Measurements from ENCODE around the gene MAPK11.

The MAPK11 gene

GRCh38 chr22:50308597-50308935 lies 38.4 kb upstream of the MAPK11 start:
- no peak for DNase-seq (ENCODE audit: low read depth in 3 of 3, low spot score in 1 of 3)

GRCh38 chr22:50307890-50308596 lies 37.9 kb upstream of the MAPK11 start:
- no peak for DNase-seq (ENCODE audit: low read depth in 3 of 3, low spot score in 1 of 3)

DNA sequence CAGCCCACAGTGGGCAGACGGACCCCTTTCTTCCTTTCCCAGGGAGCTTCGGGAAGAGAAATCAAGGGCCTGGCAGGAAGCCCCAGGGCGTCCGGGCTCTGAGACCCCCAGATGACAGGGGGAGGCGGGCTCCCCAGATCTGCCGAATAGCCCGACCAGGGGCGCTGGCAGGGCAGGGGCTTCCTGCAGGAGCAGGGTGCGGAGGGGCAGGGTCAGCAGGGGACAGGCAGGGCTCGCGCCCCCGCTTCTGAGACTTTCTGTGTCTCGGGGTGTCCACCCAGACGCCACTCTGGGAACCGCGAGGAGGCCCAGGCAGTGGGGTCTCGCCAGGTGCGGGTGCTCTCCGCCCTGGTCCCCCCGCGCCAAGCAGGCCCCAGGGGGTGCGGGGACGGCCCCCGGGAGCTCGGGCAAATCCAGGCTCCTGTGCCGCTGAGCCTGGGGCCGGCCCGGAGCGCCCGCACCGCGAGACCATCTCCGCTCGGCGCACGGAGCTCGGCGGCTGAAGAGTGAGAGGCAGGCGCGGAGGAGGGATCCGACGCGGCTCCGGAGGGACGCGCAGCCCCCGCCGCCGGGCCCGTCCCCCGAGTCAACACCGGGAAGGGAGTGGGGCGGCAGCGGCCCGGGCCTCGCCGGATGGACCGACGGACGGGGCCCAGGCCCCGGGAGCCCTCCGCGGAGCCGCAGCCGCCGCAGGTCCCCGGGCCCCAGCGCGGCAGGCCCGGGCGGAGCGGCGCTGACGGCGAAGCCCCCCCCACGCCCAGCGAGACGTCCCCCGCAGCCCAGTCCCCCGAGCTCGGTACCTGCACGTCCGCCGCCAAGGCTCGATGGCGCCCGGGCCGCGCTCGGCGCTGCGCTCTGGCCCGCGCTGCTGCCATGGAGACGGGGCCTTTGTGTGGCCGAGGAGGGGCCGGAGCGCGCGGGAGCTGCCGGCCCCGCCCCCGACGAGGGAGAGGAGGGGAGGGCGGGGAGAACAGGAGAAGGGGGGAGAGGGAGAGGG lies 36.9 kb upstream of the MAPK11 start, which contains the start of gene PLXNB2:
PLXNB2 (minus strand) TSS at position 894 of the 997 bp plus-strand sequence. CDS start 17,062 bp downstream, outside the sequence.
- DNase-seq (ENCODE audit: low read depth in 3 of 3, low spot score in 1 of 3), result no peak

- no peak for DNase-seq (ENCODE audit: low read depth in 3 of 3, low spot score in 1 of 3)
These were observed 35.9 kb upstream of the MAPK11 start for GRCh38 chr22:50305923-50306566.

GRCh38 chr22:50305393-50305922 lies 35.3 kb upstream of the MAPK11 start:
- DNase-seq (ENCODE audit: low read depth in 3 of 3, low spot score in 1 of 3), result no peak

DNA sequence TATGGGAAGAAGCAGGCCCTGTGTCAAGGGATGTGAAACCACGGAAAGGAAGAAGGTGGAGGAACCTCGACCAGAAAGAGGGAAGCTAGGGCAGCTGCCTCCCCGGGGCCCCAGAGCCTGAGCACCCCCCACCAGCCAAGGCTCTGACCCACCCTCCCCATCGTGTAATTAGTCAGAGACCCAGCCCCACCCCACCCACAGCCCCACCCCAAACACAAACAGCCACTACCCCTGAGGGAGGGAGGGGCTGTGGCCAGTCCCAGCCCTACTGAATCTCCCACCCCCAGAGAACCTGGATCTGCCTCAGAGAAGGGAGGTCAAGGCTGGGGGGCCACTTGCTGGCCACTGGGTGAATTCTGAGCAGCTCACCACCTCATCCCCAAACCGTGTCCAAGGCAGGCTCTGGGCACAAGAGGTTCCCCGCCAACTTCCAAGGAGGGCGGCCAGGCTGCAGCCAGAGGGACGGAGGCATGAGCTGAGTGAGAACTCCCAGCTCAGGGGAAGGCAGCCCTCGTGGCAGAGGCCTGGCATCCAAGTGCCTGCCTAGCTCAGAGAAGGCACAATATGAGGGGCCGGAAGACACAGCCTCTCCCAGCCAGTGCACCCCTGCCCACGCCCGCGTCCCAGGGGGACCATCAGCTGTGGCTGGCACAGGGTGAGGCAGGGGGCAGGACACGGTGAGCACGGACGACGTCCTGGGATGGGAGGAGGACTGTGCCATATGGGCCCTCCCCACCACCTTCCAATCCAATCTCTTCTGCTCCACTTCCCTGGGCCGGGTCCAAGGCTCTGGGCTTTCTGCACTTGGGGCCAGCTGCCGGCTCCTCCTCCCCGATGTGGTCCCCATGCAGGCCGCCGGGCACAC lies 34.6 kb upstream of the MAPK11 start:
- no peak for DNase-seq (ENCODE audit: low read depth in 3 of 3, low spot score in 1 of 3)

DNA sequence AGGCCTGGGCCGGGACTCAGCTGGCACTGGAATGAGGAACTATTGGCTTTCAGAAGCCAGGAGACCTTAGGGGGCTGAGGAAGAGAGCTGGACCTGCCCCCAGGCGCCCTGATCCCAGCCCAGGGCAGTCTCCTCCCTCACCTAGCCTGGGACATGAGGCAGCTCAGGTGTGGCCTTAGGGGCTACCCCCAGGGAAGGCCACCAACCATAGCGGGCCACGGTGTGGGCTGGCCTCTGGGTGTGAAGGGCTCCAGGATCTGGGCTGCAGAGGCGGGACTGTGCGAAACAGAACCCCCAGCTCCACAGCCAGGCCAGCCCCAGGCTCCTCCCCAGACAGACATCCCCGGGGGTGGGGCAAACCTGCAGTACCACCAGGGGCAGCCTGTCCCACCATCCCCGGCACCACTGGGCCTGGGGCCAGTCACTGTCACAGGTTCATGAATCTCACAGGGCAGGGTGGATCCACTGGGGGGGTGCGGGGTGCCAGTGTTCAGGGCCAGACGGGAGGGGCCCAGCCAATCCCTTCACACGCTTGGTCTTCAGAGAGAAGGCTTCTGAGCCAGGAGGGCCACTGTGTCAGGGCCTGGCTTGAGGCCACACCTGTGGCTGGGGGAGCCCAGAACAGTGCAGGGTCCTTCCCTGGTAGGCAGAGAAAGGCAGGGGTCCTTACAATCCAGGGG lies 33.8 kb upstream of the MAPK11 start:
- no peak for DNase-seq (ENCODE audit: low read depth in 3 of 3, low spot score in 1 of 3)

- no peak for DNase-seq (ENCODE audit: low read depth in 3 of 3, low spot score in 1 of 3)
These were observed 33.3 kb upstream of the MAPK11 start for GRCh38 chr22:50303515-50303847.

DNA sequence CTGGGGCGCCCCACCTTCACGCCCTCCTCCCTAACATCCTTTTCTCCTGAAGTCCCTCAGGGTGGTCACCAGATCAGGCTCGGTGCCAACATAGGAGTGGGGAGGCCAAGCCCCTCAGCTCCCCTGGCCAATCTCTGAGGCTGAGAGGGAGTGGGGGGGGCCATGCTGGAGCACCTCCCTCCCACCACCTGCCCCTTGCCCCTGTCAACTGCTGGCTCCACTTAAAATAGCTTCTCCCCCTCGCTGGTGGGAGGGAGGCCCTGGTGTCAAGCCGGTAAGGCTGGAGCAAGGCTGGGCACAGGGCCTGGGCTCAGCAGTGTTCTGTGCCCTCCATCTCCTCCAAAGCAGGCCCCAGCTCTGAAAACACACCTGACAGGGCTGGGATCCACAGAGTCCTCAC lies 32.4 kb upstream of the MAPK11 start:
- DNase-seq (ENCODE audit: low read depth in 3 of 3, low spot score in 1 of 3), result no peak

DNA sequence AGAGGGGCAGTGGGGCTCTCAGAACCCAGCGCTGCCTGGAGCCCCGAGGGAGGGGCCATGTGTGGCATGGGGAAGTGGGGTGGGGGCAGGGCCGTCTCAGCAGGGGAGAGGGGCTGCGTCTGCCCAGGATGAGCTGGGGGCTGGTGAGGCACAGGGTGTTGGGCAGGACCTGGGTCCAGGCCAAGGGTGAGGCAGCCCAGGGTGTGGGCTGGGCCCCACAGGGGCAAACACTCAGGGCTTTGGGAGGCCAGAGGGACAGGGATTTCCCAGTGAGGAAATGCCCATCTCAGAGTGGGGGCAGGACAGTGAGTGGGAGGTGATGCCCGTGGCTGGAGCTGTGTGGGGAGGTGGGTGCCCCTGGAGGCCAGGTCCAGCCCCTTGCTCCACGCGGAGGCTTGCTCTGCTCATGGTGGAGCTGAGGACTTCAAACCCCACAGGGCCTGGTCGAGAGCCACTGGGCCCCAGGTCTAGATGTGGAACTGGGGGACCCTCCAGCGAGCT lies 31.9 kb upstream of the MAPK11 start:
- no peak for DNase-seq (ENCODE audit: low read depth in 3 of 3, low spot score in 1 of 3)

DNA sequence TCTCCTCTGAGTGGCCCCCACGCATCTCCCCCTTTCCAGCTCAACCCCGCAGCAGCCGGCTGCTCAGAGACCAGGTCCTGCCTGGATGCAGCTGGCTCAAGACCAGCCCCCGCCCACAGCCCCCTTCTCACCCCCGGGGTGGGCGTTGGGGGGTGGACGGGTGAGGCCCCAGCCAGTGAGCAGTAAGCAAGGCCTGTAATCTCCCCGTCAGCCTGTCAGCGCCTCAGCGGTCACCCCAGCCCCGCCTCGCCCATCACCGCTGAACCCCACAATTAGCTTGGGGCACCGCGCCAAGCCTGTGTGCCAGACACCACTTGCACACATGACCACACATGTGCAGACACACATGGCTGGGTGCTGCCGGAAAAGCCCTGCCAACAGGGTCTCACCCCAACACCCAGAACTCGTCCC lies 31.4 kb upstream of the MAPK11 start:
- DNase-seq (ENCODE audit: low read depth in 3 of 3, low spot score in 1 of 3), result no peak

GRCh38 chr22:50300620-50301257 lies 30.6 kb upstream of the MAPK11 start:
- no peak for DNase-seq (ENCODE audit: low read depth in 3 of 3, low spot score in 1 of 3)

DNA sequence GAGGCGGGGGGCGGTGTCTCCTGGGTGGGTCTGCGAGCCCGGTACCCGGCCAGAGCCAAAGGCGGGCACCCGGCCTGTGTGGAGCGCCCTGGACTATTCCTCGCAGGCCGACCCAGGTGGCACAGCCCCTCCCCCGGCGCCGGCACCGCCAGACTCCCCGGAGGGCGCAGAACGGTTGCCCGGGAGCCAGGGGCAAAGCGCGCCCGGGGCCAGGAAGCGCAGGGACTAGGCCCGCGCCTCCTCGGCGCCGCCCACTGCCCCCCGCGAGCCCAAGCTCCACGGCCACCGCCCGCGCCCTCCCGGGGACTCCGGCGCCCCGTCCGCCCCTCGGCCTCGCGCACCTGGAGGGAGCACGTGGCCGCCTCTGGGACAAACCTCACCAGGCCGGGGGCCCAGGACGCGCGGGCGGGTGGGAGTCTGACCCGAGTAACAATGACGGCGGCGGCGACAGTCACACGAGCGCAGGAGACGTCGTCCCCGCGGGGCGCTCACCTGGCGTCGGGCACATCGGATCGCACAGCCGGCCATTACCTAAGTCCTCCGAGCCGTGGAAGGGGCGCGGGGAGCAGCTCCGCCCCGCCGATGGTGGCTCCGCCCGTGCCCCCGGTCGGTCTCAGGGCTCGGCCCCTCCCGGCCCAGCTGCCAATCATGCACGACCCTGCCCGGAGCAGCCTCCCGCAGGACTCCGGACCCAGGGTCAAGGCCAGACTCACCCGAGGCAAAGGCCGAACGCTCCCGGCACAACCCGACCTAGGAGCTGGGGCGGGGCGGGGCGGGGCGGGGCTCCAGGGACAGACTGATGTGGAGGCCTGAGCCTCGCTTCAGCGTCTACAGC lies 29.8 kb upstream of the MAPK11 start:
- DNase-seq (ENCODE audit: low read depth in 3 of 3, low spot score in 1 of 3), result no peak

DNA sequence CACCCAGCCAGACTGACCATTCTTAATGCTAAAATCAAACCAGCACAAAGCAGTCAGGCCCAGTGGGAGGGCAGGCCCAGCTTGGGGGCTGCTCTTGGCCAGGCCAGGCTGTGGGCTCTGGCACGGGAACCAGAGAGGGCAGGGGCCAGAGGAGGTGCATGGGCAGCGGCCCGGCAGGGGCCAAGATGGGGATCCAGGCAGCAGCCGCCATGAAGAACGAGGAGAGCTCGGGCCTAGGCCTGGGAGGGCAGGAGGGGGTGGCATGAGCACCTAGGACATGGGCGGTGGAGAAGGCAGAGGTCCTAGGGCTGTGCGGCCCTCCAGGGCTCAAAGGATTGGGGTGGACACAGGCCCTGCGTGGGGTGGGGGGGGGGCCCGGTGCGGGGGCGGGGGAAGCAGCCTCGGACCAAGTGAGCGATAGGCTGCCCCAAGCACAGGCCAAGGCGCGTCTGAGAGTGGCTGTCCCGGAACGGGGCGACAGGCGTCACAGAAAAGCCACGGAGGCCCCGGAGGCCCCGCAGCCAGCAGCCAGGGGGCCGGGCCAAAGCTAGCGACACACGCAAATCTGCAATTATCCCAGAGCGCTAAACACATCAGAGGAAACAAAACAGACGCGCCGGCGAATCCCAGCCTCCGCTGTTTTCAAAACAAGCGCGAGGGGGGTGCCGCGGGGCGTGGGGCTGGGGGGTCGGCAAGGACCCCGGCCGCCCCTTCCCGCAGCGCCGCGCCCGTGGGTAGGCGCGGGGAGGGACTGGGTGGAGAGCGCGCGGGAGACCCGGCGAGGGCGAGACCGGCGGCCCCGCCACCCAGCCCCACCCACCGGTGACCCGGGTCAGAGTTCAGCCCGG lies 29.0 kb upstream of the MAPK11 start:
- no peak for DNase-seq (ENCODE audit: low read depth in 3 of 3, low spot score in 1 of 3)

- no peak for DNase-seq (ENCODE audit: low read depth in 3 of 3, low spot score in 1 of 3)
These were observed 28.1 kb upstream of the MAPK11 start for GRCh38 chr22:50298266-50298637.

DNA sequence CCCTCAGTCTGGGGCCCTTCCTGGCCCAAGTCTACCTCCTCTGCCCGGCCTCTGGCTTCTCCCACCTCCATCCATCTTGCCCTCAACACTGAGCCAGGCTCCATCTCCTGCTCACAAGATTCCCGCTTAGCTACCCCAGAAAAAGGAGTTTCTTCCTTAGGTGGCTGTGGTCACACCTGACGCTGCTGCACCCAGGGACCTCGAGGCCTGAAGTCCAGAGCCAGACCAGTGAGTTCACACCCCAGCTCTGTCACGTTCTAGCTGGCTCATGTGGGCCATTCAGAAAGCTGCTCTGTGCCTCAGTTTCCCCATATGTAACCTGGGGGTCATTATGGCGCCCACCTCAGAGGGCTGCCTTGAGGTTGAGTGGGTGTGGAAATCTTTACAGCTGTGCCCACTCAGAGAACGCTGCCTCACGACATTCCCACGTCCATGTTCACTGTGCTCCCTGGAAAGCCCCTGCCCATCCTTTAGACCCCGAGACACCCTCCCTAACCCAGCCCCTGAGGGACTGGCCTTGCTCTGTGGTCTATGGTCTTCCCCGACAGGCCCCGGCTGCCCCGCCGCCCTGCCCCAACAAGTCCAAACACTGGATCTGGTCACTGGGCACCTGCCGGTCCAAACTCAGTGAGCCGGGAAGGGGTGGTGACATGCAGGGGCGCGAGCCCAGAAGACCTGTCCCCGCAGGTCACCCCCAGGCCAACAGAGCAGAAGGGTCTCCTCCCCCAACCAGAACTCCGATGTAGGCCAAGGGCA lies 27.5 kb upstream of the MAPK11 start:
- DNase-seq (ENCODE audit: low read depth in 3 of 3, low spot score in 1 of 3), result no peak
